GM21360 (cell line): ENCODE results near the gene ABLIM2.

Experiments used
- ATAC-seq: cut with Tn5 transposase; IDR thresholded peaks from one replicate; pipeline ENCODE4 v1.9.1; 2021; ENCODE audit warnings: mild to moderate bottlenecking, moderate library complexity; ENCODE audit not compliant: unreplicated experiment

Gene ABLIM2

DNA sequence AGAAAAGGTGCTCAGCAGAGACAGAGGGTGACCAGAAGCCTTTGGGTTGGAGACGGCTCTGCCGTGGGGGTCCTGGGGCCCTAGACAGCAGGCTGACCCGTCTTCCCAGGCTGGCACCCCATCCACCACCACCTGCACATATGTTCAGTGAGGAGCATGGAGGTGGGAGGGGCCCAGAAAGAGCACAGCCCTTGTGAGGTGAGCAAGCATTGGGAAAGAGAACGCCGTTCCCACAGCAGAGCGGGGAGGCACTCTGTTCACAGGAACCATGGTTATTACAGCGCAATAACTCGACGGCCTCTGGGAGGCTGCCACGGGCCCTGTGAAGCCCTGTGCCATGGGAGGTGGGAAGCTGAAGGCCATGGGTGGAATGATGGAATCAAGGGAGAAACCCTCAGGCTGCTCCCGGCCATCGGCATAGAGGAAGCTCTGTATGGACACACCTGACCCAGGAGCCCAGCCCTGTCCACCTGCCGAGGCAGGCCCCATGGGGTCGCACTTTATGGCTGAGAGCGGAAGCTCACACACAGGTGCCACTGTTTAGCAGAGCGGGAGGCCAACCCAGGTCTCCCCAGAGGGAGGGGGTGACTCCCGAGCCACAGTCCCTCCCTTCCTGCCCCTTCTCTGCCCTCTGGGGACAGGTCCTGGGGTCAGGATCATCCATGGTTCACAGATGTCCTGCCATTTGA lies 125.4 kb downstream of the ABLIM2 start:
- no peak for ATAC-seq

DNA sequence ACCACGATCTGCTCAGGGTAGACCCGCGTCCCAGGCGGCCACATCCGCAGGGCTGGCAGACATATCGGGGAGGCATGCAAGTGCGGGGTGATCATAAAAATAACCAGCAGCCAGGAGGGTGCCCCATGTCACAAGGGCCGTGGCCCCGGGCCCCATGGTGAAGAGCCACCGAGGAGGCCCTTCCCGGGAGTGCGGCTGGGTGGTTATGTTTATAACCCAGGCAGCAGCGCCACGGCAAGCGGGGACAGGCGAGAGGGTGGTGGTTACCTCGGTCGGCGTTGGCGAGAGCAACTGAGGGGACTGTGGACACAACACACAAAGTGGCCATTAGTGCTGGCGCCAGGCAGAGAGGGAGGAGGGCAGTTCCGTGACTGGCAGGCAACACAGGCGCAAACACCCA lies 126.2 kb downstream of the ABLIM2 start:
- ATAC-seq, result no peak

DNA sequence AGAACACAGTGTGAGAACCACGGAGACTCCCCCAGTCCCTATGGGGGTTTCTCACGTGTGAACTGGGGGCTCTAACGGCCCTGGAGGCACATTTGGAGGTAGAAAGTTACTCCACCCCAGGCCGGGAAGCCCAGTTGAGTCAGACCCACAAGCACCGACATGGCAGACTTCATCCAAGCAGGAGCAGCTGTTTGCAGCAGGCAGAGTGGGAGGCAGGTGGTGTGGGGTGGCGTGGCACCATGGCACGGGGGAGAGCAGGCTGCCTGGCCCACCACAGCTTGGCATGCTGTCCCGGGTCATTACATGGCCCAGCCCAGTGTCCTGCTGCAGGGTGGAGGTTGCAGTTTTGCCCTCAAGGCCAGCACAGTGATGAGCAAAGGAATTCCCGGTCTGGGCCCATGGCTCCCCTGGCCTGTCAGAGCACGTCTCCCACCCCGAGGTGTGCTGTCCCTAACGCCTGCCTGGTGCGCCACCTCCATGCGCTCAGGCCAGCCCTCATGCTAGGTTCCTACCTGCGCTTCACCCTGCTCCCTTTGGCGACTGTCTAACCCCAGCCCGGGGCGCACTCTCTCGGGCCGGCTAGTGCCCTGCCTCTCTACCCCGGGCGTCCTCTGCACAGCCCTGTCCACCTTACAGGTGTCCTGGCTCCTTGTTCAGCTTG lies 128.4 kb downstream of the ABLIM2 start:
- ATAC-seq, result no peak

DNA sequence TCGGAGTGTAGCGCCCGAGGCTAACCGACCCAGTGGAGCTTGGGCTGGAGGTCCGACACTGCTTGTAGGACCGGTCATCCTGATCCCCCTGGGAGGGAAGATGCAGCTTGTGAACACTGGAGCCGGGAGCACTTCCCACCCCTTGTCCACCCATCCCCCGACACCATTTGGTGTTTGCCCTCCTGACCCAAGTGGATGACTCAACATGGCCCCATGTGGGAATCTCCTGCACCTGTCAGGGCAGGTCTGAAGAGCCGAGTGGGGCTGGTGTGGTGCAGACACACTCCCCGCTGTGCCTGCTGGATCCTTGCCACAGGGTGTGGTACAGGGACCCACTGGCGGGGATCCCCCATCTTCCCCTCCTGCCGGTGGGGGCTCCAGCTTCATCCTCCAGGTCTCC lies 128.9 kb downstream of the ABLIM2 start:
- ATAC-seq, result no peak

DNA sequence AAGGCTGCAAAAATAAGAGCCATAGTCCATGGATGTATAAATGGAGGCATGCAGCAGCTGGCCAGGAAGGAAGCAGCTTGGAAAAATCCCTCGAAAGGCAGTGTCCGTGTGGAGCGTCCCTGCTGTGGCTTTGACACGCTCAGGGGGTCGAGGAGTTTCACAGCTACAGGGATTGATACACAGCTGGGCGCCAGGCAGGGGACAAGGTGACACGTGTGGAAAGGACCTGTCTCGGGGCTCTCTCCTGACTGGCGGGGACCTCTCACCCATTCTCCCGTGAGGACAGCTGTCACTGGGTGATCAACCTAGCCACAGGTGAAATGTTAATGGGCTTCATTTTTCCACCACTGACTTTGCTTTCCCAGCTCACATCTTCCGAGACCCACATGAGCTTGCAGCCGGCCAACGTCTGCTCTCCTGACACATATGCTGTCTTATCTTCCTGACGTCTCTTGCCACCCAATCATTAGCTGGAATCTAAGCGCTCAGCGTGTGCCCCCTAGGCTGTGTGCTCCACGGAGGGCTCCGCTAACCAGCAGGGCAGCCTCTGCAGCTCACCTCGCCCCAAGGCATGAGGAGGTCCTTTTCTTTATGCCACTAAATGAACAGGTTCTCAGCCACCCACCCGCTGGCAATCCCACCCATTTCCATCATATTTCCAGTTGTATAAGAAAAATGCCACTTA lies 129.6 kb downstream of the ABLIM2 start:
- ATAC-seq, result no peak

DNA sequence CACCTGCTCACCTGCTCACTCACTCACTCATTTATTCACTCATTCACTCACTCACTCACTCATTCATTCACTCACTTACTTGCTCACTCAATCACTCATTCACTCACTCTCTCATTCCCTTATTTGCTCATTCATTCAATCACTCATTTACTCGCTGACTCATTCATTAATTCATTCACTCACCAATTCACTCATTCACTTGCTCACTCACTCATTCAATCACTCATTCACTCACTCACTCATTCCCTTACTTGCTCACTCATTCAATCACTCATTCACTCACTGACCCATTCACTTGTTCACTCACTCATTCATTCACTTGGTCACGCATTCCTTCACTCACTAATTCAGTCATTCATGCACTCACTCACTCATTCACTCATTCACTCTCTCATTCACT lies 130.2 kb downstream of the ABLIM2 start:
- ATAC-seq, result no peak

DNA sequence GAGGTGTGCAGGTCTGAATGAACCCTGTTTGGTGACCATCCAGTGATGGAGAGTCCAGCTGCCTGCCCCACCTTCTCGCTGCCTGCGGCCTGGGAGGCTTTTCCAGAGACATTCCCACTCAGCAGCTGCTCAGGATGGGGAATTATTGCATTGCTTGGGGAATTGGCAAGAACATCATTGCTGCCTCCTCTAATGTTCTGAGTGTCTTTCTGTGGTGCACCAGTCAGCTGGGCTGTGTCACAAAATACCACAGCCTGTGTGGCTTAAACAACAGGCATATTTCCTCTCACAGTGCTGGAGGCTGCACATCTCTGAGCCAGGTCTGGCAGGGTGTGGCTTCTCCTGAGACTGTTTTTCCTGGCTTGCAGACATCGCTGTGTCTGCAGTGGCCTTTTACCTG lies 132.2 kb downstream of the ABLIM2 start:
- no peak for ATAC-seq

DNA sequence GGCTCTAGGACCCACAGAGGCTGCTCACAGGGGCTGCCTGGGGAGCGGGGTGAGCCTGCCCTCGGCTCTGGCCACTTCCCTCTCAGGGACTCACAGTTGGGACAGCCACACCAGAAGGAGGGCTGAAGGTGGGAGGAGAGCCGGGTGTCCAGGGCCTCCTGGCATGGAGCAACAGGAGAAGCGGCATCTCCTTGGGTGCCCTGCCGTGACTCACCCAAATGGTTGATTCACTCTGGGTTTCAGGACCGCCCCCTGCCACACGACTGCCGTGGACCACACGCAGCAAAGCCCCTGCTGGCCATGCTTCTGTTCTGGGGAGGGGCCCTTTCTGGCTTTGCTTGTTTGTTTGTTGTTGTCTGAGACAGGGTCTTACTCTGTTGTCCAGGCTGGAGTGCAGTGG lies 132.9 kb downstream of the ABLIM2 start:
- ATAC-seq, result no peak

DNA sequence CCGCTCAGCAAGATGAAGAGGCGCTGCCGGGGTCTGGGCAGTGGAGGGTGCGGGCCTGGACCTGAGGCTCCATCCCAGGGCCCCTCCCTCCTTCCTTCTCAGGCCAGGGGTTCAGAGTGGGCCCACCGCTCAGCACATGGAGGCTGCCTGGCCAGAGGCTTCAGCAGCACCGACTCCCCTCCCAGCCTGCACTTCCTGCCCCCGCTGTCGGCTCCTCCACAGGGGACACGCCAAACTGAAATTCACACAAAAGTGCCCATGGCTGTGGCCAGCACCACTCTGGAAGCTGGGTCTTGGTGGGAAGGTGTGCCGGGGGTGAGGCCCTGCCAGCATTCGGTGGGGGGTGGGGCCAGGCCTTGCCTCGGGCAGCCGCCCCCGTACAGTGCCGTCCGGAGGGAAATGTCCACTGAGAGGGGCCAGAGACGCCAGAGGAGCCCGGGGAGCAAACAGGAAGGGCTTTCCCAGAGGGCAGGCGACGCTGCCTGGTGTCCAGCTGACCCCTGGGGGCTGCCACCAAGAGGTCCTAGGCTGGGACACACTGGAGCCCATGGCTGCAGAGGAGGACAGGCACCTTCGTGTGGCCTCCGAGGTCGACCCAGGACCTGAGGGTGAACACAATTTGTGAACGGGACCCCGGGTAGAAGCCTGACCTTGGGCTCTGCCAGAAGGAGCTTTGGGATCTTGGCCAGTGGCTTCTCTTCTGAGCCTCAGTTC lies 134.4 kb downstream of the ABLIM2 start:
- no peak for ATAC-seq

DNA sequence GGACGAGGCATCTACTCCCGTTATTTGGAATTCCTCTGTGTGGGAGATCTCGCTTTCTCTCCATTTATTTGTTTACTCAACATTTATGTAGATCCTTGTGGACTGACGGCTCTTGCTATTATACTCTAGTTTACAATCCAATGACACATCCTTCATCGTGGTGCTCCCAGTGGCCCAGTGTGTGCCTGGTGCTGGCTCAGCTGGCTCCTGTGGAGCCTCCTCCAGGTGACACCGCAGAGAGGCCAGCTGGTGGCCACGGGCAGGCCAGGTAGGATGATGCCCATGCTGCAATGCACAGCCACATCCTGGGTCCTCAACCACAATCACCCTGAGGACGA lies 134.9 kb downstream of the ABLIM2 start:
- ATAC-seq, result no peak

DNA sequence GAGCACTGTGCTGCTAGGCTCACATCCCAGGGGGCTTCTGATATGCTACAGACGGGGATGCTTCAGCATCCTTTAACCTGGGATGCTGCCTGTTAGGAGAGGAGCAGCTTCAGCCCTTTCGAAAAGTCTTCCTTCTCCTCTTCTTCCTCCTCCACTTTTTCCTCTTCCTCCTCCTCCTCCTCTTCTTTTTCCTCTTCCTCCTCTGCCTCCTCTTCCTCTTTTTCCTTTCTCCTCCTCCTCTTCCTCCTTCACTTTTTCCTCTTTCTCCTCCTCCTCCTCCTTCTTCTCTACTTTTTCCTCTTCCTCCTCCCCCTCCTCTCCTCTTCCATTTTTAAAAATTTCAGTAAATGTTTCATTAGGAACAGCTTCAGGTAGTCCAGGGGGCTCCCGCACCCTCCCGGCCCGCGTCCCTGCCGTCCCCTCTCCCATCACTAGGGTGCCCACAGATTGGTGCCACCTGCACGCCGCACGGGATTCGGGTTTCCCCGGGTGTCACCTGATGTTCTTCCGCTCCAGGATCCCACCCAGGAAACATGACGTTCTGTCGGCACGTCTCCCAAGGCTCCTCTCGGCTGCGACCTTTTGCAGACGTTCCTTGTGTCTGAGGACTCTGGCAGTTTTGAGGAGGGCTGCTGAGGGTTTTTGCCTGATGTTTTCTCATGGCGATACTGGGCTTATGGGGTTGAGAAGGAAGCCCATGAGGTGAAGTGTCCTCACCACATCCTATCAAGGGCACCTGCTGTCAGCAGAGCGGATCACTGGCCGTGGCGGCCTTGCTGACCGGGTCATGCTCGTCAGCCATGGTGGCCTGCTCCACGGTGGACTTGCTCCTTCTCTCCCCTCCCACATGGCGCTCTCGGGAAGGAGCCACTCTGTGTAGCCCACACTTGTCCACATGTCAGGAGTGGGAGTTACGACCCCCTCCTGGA lies 135.6 kb downstream of the ABLIM2 start:
- ATAC-seq, result no peak

DNA sequence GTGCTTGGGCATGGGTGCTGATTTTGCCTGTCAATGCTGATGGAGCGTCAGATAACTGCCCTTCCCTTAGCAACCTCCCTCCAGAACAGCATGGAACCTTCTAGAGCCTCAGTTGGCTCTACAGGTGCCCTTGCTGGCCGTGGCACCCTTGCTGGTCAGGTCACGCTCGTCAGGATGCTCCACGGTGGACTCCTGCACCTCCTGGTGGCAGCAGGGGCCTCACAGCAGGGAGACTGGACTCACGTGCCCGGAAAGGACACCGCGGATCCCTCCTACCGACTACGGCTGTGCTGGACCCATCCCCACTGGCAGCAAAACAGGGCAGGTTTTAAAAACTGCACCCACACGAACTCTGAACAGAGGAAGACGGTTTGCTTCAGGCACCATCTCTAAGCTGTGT lies 136.8 kb downstream of the ABLIM2 start:
- no peak for ATAC-seq

DNA sequence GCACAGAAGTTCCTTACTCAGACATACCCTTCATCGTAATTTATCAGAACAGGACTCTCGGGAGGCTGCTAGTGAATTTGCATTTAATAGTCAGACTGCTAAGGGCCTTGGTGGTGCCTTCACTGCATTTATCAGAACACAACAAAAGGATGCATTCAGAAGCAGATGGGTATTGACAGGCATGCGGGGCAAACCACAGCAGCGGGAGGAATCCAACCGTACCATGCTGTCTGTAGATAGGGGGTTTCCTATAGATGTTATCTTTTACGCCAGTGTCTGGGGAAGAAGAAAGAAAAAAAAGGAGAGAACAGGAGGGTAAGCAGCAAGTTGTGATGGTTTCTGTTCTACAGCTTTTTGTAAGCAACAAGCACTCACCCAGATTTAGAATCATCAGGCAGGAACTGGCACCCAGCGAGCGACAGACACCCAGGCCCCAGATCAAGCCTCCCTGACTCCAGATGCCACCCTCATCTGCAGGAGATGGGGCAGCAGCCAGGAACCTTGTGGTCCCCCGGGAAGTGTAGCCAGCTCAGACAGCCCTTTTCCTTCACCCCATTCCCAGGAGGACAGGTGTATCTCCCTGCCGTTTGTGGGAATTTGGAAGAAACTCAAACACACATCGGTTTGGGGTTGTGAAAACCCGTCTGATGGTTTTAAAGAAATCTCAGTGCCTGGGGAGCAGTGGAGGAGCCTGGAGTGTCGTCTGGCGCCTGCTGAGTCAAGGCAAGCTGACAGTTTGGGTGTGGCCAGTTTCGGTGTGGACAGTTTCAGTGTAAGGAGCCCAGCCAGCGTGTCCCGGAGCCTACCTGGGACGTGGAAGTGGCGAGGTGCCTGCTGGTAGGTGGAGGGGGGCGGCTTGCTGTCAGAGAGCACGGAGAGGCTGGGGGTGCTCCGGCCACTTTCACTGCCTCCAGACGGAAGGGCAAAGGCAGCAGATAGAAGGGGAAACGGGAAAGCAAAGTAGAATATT lies 138.9 kb downstream of the ABLIM2 start:
- no peak for ATAC-seq

DNA sequence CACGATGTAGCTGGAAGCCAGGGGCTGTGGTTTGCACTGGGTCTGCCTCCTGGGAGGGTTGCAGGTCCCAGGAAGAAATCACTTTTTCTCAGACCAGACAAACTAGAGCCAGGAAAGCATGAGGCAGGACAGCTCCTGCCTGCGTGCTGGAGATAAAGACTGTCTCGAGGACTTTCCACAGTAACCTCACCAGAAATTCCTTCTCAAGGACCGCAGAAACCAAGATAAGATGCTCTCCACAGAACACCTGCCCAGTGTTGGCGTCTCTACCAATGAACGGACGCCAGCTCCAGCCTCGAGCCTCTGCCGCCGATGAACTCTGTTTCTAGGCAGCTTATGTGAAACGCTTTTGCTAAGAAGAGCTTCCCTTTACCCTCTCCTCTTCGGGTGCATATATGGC lies 142.1 kb downstream of the ABLIM2 start:
- ATAC-seq, result no peak

DNA sequence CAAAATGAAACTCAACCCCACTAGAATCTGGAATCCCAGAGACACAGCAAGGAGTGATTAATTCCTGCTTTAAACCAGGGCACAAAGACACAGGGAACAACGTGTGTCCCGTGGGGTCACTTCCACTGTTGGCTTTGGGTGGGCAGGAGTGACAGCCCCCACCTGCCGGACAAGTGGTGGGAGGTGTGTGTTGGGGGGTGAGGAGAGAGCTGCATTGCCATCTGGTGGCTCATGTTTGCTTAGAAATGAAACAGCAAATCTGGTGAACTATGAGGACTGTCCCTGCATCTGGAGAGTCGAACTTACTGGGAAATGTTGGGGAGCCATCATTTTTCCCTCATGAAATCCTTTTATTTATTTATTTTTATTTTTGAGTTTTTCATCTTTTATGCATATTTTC lies 143.1 kb downstream of the ABLIM2 start:
- no peak for ATAC-seq

DNA sequence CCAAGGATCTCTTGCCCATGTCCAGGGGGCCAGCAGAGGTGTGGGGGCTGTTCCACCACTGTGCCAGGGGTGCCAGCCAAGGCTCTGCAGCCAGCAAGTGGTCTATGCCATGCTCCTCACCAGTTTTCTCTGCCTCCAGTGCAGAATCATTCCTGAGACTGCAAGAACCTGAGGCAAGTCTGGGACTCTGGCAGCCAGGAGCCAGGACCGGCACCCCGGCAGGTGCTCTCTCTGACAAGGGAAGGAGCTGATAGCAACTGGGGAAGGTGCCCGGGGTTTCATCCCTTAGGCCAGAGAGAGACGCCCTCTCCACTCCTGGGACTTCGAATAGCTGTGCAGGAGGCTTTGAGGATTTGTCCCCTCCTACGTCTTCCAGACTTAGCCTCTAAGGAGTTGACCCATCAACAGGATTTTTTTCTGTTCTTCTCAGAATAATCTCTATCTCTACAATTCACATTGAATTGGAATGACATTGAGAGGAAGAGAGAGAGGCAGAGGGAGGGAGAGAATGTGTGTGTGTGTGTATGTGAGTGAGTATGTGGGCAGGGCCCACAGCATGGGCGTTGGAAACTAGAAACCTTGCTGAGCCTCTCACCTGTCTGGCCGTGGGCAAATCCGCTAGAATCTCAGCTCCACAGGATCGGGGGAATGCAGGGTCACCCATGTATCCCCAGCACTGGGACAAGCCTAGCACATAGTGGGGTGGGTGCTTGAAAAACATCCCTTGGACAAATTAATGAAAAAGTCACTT lies 144.5 kb downstream of the ABLIM2 start:
- no peak for ATAC-seq

DNA sequence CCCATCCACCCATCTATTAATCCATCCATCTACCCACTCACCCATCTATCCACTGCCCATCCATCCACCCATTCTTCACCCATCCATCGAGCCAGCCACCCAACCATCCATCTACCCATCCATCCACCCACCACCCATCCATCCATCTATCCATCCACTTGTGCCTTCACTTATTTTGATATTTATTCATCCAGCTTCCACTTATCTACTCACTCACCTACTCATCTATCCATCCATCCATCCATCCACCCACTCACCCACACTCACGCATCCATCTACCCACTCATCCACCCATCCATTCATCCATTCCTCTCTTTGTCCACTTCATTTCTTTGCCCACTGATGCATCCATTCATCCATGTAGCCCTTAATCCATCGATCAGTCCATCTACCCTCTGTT lies 146.1 kb downstream of the ABLIM2 start:
- no peak for ATAC-seq

DNA sequence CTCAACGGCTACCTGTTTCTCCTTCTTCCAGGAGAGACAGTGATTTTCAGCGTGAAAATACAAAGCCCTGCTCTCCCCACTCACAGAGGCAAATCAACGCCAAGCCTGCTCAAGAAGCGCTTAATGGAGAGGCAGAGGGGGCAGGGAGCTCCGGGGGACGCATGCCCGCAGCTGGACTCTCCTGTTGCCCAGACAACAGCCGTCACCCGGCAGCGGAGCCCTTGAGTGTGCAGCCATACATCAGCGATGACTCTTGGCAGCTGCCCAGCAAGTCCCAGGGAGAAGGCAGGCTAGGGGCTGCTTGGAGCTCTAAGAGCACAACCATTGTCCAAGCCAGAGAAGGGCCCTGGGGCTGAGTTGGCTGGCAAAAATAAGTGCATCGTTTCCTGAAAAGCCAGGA lies 148.0 kb downstream of the ABLIM2 start:
- ATAC-seq, result no peak
